DOHH2 (cell line): ENCODE measurements around the gene NBEA.

Source experiments
- H3F3A ChIP-seq: fragments of 200-600 bp; sonication (generic), shearing (Covaris generic); 2 replicates; pipeline ENCODE4 v1.6.0; 2016; ENCODE audit warnings: antibody characterized with exemption, mild to moderate bottlenecking; ENCODE audit not compliant: control insufficient read depth, insufficient read depth
- H3K27ac ChIP-seq: fragments of 200-600 bp; sonication (generic); 2 replicates; pipeline ENCODE4 v1.5.1; 2014; ENCODE audit warnings: low read depth, mild to moderate bottlenecking, low read length, moderate library complexity
- H3K27me3 ChIP-seq: fragments of 200-600 bp; sonication (generic); 2 replicates; pipeline ENCODE4 v1.6.1; 2014; ENCODE audit warnings: mild to moderate bottlenecking, low read length, mixed read lengths; ENCODE audit not compliant: control insufficient read depth
- H3K36me3 ChIP-seq: fragments of 200-600 bp; sonication (generic); 2 replicates; pipeline ENCODE4 v1.6.1; 2014; ENCODE audit warnings: mild to moderate bottlenecking, low read length, moderate library complexity, mixed read lengths; ENCODE audit not compliant: control insufficient read depth
- H3K4me1 ChIP-seq: fragments of 200-600 bp; sonication (generic); 2 replicates; pipeline ENCODE4 v1.6.1; 2014; ENCODE audit warnings: mild to moderate bottlenecking, low read length, mixed read lengths; ENCODE audit not compliant: control insufficient read depth
- H3K4me2 ChIP-seq: fragments of 200-600 bp; sonication (generic); 2 replicates; pipeline ENCODE4 v1.6.0; 2014; ENCODE audit warnings: mild to moderate bottlenecking, low read length, moderate library complexity
- H3K4me3 ChIP-seq: fragments of 200-600 bp; sonication (generic); 2 replicates; pipeline ENCODE4 v1.5.1; 2014; ENCODE audit warnings: mild to moderate bottlenecking, low read length, mixed read lengths
- H3K79me2 ChIP-seq: fragments of 200-600 bp; sonication (generic); 2 replicates; pipeline ENCODE4 v1.6.1; 2014; ENCODE audit warnings: mild to moderate bottlenecking, low read length, mixed read lengths; ENCODE audit not compliant: control insufficient read depth
- H3K9me2 ChIP-seq: fragments of 200-600 bp; sonication (generic); replicated peaks from 2 replicates; pipeline ENCODE4 v1.6.1; 2014; ENCODE audit warnings: mild to moderate bottlenecking, low read length, mixed read lengths; ENCODE audit not compliant: control insufficient read depth
- H3K9me3 ChIP-seq: fragments of 200-600 bp; sonication (generic); 2 replicates; pipeline ENCODE4 v1.6.1; 2014; ENCODE audit warnings: antibody characterized with exemption, low read length, mixed read lengths; ENCODE audit not compliant: control insufficient read depth, insufficient read depth
- H4K20me1 ChIP-seq: fragments of 200-600 bp; sonication (generic); 2 replicates; pipeline ENCODE4 v1.6.0; 2014; ENCODE audit warnings: low read depth, mild to moderate bottlenecking, antibody characterized with exemption, low read length, moderate library complexity; ENCODE audit not compliant: control insufficient read depth, insufficient read depth
- CTCF ChIP-seq: fragments of 200-600 bp; sonication (generic); IDR thresholded peaks from one replicate; pipeline ENCODE4 v1.5.1; 2014; ENCODE audit warnings: antibody characterized with exemption, mild to moderate bottlenecking, low read depth, low read length; ENCODE audit not compliant: poor library complexity, severe bottlenecking
- EZH2phosphoT487 ChIP-seq: fragments of 200-600 bp; sonication (generic); IDR thresholded peaks from 2 replicates; pipeline ENCODE4 v1.6.1; 2017; ENCODE audit warnings: borderline replicate concordance, mild to moderate bottlenecking, antibody characterized with exemption, low read length, moderate library complexity, mixed read lengths

Gene NBEA

GRCh38 chr13:35720690-35721554, 778.9 kb downstream of the NBEA start:
- Histone ChIP-seq H3K4me2 (peak overlapping the region; percentile 52), H3K27ac (no peak overlapping the region), H3K79me2 (no peaks in the 10 kb centered on the region), H4K20me1 (no peaks in the 10 kb centered on the region), H3K36me3 (no peaks in the 10 kb centered on the region), H3K9me3 (no peaks in the 10 kb centered on the region), H3K4me1 (peaks cover 4% of the 10 kb centered on the region; the same call in 1 of the 2 replicates), H3K9me2 (no peaks in the 10 kb centered on the region), H3F3A (no peaks in the 10 kb centered on the region), H3K27me3 (0 out of 2 replicates have a peak, but pooled peaks cover 4% of the 10 kb centered on the region), H3K4me3 (peak overlapping the region; percentile 52)
- TF ChIP-seq CTCF (peak; percentile 98), EZH2phosphoT487 (no peak)
